Body of pancreas (tissue), 4 donors: ENCODE measurements around the gene CPT1A.

Experiments used
- POLR2A ChIP-seq, 3 donors: fragments of 450-650 bp; IDR thresholded peaks; one replicate each; pipeline ENCODE4 v1.6.1; 2016; ENCODE audit warnings: antibody characterized with exemption in 3 of 3, mild to moderate bottlenecking in 2 of 3
- TF ChIP-seq, protein P1 (sequence below), 7 experiments: fragments of 450-650 bp in 4 of 7; fragments of 200-600 bp in 3 of 7; sonication (generic) in 3 of 7; IDR thresholded peaks; one replicate each; pipeline ENCODE4 v1.5.1; 2016 to 2019; ENCODE audit warnings: antibody characterized with exemption in 7 of 7

DNA sequence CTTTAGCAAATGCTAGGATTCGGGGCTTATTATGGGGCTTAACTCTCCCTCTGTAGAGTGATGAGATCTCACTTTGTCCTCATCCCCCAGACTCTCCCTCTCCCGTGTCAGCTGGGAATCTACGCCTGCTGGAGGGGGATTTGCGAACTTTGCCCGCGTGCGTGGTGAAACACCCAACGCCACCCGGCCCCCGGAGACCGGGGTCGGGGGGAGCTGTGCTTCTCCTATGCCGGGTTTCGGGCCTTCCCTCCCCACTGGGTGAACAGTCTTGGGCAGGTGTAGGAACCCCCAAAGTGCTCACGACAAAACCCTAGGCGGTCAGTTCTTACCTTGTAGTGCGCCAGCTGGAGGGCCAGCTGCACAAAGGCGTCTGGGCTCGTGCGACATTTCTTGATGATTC, 68.8 kb downstream of the CPT1A start:
- TF ChIP-seq POLR2A (IDR thresholded peaks at IDR 0.05) = no peak
- TF ChIP-seq, protein P1, sequence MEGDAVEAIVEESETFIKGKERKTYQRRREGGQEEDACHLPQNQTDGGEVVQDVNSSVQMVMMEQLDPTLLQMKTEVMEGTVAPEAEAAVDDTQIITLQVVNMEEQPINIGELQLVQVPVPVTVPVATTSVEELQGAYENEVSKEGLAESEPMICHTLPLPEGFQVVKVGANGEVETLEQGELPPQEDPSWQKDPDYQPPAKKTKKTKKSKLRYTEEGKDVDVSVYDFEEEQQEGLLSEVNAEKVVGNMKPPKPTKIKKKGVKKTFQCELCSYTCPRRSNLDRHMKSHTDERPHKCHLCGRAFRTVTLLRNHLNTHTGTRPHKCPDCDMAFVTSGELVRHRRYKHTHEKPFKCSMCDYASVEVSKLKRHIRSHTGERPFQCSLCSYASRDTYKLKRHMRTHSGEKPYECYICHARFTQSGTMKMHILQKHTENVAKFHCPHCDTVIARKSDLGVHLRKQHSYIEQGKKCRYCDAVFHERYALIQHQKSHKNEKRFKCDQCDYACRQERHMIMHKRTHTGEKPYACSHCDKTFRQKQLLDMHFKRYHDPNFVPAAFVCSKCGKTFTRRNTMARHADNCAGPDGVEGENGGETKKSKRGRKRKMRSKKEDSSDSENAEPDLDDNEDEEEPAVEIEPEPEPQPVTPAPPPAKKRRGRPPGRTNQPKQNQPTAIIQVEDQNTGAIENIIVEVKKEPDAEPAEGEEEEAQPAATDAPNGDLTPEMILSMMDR (IDR thresholded peaks at IDR 0.05) = no peak
